GM19239 (cell line): ENCODE results near the gene KLC4.
"Not testable (repeated sequence)": the region's sequence is repeated elsewhere in the genome, so short reads cannot be mapped to it uniquely, and the experiment has no call there.

Experiments used
- DNase-seq: peaks from one replicate; pipeline ENCODE4 v3.0.0; 2011; ENCODE audit warnings: low spot score; ENCODE audit not compliant: insufficient read length
- FAIRE-seq: peaks from 2 replicates; lab custom pipeline; 2011; peaks lifted over from hg19 to GRCh38; lab: Jason Lieb, UNC

Gene KLC4

DNA sequence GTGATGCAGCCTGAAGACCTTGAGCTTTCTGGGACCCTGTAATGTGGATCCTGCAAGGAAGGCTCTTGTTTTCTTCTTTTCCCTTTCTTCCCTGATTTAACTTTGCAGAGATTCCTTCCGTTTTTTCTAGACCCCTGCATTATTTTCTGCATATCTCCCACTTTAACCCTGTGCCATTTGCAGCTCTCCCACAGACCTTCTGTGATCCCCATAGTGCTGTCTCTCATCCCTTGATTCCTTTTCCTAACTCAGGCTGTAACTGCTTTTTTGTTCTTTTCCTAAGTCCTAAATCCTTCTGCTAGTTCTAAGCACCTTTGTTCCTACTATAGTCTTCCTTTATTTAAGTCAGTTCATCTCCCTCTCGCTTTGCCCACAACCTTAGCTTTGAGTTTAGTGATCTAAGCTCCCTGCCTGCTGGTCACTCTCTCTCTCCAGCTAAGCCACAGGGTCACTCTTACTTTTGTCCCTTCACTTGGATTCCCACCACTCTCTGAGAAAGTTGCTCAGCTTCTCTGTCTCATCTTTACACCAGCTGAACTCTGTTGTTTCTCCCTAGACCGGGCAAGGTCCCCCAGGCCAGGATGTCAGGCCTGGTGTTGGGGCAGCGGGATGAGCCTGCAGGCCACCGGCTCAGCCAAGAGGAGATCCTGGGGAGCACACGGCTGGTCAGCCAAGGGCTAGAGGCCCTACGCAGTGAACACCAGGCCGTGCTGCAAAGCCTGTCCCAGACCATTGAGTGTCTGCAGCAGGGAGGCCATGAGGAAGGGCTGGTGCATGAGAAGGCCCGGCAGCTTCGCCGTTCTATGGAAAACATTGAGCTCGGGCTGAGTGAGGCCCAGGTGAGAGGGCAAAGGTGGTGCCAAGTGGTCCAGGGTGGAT lies 1.6 kb downstream of the KLC4 start:
- DNase-seq (no peak), FAIRE-seq (no peak)

DNA sequence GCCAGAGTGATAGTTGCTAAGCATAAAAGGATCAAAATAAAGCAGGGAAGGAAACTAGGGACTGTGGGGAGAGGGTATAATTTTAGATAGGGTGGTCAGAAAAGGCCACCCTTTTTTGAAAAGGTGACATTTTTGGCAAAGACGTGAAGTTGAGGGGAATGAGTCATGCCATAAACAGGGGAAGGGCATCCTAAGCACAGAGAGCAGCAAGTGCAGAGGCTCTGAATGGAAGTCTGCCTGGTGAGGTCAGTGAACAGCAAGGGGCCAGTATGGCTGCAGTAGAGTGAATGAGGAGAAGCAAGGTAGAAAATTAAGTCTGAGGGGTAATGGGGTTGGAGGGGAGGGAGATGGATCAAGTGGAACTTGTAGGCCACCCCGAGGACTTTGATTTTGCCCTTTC lies 2.4 kb downstream of the KLC4 start:
- FAIRE-seq (no peak), DNase-seq (no peak)

DNA sequence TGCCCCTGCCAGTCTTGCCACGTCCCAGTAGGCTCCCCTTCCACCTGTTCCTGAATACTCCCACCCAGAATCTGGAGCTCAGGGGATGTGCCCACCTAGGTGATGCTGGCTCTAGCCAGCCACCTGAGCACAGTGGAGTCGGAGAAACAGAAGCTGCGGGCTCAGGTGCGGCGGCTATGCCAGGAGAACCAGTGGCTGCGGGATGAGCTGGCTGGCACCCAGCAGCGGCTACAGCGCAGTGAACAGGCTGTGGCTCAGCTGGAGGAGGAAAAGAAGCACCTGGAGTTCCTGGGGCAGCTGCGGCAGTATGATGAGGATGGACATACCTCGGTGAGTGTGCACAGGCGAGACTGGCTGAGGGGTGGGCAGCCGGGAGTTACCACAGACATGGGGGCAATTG lies 3.4 kb downstream of the KLC4 start:
- DNase-seq (no peak), FAIRE-seq (no peak)

DNA sequence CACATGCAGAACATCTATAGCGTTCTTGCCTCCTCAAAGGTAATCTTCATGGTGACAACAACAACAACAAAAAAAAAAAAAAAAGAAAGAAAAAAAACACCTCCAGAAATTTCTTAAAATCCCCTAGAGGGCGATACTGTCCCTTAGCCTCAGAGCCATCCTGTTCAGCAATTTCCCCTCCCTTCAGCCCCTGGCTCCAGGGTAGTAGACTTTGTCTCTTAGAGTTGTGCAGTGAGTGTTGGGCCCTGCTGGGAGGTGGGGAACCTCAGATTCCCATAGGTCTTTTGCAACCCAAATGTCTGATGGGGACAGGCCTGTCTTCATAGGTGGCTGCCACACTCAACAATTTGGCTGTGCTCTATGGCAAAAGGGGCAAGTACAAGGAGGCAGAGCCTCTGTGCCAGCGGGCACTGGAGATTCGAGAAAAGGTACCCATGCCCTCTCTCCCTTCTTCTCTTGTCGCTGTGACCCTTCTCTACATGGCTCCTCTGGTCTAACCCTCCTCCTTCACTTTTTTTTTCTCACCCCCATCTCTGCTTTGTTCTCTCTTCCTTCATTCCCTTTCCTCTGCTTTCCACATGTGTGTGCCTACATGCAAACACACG lies 10.7 kb downstream of the KLC4 start:
- DNase-seq (peak; percentile 68), FAIRE-seq (peak; percentile 85)

DNA sequence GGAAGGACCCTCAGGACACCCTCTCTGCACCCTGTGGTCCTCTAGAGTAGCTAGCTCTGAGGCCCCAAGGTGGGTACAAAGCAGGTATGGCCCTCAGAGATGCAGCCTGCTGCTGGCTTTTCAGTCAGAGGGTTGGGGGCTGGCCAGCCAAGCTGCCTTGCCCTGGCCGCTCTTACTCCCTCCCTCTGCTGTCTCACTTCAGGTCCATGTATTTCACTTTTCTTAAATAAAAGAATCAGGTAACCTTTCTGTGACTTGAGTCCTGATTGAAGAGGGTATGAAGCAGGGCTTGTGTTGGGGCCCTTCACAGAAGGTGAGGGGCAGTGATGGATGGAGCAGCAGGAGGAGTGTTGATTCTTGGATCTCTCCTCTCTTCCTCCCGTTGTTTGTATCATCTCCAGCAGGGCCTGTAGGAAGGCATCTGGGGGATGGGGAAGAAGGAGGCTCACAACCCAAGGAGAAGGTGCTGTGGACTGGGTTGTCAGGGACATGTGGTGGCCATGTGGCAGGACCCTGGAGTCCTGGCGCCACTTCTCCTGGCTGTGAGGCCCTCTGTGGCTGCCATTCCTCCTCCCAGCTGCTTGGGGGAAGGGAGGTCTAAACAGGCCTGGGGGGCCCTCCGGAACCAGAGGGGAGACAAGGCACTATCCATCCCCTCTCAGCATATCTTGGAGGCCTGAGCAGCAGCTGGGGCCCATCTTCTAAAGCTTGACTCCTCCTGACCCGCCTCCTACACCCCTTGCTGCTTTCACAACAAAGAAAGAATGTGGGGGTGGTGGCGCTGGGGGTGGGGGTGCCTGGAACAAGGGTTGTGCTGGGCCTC lies 15.6 kb downstream of the KLC4 start:
- DNase-seq (no peak), FAIRE-seq (no peak)

DNA sequence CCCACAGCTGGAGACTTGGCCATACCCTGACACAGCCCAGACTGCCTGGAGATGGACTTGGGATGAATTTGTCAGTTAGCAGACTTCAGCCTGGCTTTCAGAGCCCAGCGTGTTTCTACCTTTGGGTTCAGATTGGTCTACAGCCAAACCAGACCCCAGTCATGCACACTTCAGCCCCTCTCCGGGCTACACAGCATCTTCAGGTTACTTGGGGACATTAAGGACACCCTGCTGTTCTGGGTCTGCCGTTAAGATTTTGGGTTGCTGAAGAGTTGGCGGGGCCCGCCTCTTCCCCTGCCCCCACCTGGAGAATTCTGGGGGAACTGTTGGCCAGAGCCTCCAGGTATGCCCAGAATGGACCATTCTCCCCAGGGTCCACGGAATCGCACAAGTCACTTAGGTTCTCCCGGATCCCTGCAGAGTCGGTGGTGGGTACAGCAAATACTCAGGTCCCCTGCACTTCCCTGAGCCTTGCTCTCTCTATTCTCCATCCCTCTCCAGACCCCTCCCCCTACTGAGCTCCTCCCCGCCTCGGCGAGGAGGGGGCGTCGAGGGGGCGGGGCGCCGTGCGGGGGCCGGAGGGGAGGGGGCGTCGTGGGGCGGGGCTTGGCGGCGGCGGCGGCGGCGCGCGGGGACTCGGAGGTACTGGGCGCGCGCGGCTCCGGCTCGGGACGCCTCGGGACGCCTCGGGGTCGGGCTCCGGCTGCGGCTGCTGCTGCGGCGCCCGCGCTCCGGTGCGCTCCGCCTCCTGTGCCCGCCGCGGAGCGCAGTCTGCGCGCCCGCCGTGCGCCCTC lies 16.4 kb downstream of the KLC4 start, which contains the start of gene PTK7:
TSS of gene PTK7 (plus strand) at position 645 of the 794 bp plus-strand sequence. CDS start 175 bp downstream, outside the sequence.
- DNase-seq, result no peak
- no peak for FAIRE-seq

DNA sequence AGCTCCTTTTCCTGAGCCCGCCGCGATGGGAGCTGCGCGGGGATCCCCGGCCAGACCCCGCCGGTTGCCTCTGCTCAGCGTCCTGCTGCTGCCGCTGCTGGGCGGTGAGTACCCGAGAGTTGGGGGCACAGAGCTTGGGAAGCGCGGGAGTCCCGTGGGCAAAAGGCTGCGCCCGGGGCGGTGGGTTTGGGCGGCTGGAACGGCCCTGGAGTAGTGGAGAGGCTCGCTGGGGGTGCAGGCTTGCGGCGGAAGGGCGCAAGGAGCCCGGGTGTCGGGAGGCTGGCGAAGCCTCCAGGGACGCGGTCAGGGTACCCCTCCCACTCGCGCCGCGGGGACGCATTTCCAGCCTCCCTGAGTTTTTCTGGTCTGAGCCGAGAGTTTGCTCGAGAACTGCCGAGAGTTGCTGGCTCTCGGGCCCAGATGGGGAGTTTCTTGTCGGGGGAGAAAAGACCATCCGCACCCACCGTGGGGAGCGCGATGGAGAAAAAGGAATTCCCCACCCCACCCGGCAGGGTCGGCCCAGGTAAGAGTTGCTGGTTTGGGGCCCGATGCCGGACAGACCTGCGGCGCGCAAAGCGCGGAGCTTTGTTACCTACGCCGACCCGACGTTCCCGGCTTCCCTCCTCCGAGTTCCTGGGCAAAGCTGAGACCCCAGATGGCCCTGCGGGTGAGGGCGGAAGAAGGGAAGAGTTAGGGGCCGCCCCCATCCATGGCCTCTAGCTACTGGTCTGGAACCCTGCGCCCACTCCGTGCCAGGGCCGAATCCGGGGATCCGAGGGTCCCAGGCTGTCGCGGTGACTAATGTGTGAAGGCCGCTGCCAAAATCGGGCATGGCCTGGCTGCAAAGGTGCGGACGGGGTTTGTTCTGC lies 17.3 kb downstream of the KLC4 start:
- FAIRE-seq, result no peak

DNA sequence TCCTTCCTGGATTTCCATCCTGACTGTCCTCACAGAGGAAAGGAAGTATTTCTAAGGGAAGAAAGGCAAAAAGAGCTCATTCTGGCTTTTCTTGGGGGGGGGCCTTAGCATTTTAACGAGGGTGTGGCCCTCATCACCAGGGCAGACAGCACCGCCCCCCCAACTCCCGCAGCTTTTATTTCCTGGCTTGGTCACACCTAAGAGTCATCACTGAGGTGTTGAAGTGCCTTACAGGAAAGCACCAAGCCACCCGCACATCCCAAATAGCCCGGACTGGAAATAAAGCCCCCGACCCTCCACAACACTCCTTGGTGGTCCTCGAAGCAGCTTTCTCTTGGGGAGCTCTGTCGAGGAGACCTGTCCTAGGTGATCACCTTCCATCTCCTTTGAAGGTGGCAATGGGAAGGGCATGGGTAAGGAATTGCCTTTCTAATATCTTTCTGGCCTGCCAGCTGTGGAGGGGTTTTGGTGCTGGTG lies 17.9 kb downstream of the KLC4 start:
- no peak for FAIRE-seq

More for the DNA sequence above, 17.3 kb downstream of the KLC4 start:
- no peak for DNase-seq

DNA sequence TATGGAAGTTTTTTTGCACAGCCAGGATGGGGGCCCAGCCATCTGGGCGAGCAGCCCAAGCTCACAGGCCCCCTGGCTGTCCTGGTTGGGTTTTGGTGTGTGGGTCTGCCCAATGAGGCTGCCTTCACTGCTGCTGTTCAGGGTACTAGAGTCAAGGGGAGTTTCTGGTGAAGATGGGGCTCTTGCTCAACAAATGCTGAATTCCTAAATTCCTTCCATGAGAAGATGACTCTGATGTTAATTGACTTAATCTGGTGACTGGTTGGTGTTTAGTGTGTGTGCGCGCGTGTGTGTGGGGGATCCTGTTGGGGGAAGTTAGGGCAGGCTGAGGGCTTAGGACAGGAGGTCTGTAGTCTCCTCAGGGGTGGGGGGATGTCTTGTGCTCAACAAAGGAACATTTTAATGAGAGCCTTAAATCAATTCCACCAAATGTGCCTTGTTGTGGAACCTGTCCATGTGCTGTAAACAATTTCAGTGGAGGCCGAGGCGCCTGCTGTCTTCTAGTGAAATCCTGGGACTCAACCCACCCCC lies 18.6 kb downstream of the KLC4 start:
- FAIRE-seq, result no peak

More for the DNA sequence above, 17.9 kb downstream of the KLC4 start:
- DNase-seq, result no peak

DNA sequence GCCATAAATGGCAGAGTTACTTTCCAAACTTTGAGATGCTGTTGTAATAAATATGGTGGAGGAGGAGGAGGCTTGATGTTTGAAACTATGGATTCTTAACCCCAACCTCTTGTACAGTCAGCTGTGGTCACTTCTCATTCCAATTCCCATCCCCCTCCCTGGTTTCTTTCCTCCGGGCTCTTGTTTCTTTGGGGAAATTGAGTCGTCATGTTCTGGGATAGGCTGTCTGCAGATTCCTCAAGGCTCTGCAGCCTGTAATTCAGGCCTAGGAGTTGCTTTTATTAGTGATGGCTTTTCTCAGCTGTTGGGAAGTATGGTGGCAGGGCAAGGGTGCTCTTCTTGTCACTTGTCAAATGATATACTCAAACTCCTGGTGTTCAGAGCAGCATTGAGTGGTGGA lies 19.3 kb downstream of the KLC4 start:
- no peak for DNase-seq
- no peak for FAIRE-seq

More for the DNA sequence above, 18.6 kb downstream of the KLC4 start:
- DNase-seq, result no peak

DNA sequence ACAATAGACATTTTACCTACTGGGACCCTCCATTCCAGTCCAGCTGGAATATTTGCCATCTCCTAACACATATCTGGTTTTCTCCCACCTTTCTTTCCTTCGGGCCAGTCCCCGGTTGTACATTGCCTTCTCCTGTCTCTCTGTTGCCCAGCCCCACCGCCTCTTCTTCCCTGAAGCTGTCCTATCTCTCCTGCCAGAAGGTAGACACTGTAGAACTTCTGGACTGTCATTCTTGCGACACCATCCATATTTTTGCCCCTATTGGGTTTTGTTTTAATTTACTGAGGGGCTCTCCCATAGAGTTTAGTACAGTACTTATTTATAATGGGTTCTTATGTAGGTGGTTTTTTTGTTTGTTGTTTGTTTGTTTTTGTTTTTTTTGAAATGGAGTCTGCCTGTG lies 21.6 kb downstream of the KLC4 start:
- no peak for FAIRE-seq
- no peak for DNase-seq

DNA sequence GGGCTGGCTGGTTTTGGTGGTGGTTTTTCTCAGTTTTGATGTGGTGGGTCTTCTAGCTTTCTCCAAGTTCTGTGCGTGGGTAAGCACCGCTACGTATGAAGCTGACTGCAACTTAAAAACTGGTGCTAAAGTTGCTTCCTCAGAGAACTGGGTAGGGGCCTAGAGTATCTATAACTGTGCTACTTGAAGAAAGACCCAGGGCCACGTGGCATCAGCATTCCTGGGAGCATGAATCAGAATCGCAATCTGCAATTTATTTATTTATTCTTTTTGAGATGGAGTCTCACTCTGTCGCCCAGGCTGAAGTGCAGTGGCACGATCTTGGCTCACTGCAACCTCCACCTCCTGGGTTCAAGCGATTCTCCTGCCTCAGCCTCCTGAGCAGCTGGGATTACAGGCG lies 22.5 kb downstream of the KLC4 start:
- DNase-seq, FAIRE-seq: not testable (repeated sequence)

DNA sequence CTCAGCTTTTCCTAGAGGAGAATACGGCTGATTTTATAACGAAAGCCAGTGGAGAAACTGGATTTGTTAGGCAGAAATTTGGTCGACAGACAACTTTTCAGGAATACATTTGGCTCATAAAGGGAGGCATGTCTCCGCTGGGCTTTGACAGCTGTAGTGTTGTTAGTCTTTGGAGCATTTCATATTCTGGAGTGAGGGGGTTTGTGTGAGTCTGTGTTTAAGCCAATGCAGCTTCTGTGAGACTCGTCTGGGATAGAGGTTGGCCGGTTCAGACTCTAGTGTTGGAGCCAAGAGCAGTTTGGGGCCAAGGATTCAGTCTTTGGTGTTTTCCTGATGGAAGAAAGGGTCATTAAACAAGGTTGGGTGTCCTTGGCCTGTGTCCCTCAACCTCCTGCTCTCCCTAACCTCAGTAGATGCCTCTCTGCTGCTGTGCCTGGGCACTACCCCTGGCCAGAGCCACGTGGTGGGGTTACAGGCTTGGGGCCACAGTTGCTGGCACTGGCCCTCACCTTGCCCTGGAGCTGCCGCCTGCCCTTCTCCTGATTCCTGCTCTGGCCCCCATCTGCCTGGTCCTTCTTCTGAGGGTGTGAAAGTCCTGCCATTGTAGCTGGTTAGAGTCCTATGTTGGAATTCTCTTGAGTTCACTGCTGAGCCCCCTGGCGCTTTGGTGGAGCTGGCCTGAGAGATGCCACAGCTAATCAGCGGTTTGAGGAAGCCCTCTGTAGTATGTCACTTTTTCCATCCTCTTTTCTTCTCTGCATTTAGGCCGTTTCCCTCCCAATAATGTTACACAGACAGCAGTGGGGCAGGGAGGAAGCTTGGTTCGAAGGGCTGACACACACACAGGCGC lies 23.6 kb downstream of the KLC4 start:
- DNase-seq, result no peak
- no peak for FAIRE-seq

DNA sequence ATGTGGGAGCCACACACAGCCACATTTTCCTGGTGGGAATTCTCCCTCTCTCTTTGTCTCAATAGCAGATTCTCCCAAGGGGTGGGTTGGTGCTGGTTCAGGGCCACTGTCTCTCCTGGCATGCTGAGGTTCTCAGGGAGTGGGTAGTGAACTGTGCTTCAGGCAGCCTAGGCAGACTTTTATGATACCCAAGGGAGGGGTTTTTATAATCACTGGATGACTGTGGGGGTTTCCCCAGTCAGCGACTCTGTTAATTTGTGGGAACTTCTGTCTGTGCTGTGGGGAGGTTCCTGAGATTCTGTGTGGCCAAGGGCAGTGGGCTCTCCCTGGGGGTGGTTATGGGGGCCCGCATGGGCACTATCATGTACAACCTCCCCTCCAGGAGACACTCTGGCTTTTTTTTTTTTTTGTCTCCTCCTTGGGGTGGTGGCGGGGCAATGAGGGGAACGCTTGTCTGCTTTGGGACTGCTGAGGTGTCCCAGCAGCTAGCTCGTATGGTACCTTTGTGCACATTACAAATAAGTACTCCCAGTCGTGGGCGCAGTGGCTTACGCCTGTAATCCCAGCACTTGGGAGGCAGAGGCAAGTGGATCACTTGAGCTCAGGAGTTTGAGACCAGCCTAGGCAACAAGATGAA lies 26.7 kb downstream of the KLC4 start:
- DNase-seq, result no peak

DNA sequence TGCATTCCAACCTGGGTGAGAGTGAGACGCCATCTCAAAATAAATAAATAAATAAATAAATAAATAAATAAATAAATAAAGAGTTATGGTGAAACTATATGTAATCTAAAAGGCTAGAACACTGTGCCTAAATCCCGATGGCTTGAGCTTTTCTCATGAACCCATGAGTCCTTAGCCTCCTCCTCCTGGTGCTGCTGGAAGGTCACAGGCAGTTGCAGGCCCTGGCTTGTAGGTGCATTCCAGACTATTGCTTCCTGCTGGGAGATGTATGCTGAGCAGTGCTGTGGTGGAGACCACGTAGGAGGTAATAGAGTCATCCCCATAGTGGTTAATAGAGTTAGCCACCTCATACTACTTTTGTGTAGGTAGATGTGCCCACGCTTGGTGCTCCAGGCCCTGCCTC lies 29.2 kb downstream of the KLC4 start:
- FAIRE-seq (no peak), DNase-seq (no peak)

More for the DNA sequence above, 26.7 kb downstream of the KLC4 start:
- FAIRE-seq, result no peak

DNA sequence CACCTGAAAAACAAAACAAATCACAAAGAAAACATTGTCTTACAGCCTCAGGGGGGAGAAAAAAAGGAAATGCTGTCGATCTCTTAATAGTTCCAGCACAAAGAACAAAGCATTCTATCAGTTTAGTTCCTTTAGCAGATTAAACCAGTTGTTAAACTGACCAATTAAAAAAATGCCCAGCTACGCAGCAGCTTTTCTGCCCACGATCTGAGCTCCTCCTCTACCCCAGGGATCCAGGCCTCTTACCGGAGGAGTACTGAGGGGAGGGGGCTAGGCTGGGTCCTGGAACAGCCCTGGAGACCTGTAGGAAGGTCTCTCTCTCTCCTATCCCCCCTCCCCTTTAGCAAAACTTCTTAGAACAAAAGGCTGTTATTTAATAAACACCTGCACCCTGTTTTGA lies 30.0 kb downstream of the KLC4 start:
- no peak for DNase-seq
- FAIRE-seq, result no peak

DNA sequence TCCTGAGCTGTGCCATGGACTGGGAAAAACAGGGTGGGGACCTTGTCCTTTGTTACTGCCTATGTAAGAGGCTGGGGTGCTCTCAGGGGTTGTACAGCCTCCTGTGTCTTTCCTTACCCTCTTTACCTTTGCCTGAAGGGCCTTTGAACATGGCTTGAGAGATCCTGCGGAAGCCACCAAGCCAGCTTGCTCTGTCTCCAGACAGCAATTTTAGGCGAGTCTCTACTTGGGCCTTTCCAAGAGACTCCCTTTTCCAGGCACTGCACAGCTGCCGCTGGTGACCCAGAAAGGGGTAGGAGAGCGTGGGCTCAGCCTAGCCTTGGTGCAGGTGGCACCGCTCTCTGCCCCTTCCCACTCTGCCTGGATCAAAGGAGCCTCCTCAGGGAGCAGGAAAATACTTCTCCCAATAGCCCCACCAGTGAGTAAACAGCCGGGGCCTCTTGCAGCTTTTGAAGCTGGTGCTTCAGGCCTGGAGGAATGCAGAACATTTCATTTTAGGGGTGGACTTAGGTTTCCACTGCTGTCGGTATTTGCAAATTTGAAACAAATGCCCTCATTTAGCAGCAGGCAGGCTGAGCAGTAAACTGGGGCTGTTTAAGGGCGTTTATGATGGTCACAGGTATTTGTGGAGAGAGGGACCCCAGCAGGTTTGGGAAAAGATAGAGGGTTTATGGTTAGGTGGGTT lies 30.6 kb downstream of the KLC4 start:
- DNase-seq, result no peak

More for the DNA sequence above, 30.6 kb downstream of the KLC4 start:
- no peak for FAIRE-seq
